ENCODE data around the gene ELMO1. TPM values are rescaled to one million over a fixed set of nuclear protein-coding genes. Genes with fewer than 3 reads are reported as not detected.

The ELMO1 gene
- total and polyA plus RNA-seq, 2 experiments from 2014 or later = 6.5 to 24.9 TPM

DNA sequence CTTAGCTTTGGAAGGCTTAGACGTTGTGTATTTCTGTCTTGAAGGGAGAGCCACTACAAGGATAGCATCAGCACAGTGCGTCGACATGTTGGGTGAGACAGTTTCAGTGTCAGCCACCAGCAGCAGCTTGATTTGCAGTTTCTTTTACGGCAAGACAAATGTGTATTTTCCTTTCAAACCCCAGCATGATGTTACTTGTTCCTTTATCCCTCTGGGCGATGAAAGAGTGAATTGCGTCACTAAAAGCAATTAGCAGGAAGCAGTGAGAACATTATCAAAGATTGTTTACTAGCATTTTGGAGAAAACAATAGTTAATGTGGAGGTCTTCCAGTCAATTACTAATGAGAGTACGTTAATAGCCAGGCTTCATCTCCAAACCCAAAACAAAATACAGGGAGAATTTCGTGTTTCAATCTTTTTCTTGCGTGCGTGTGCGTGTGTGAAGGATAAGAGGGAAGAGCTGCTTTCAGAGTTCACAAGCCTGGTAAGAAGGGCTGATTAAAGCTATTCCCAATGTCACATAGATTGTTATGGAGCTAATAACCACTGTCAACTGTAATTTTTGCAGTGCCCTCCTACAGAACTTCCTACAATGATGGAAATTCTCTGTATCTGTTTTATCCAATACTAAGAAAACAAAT, 567.3 kb downstream of the ELMO1 start:
- H3K27ac ChIP-seq (ENCODE audit: low read depth) = no peak overlapping the region
- no peaks in the 10 kb centered on the region for H3K27me3 ChIP-seq (ENCODE audit: insufficient read depth)
- Mint-ChIP-seq H3K4me1 (peaks cover 5% of the 10 kb centered on the region; the same call in 1 of the 3 replicates), H3K4me3 (no peak overlapping the region), H3K27ac (no peak overlapping the region), H3K9me3 (no peaks in the 10 kb centered on the region), H3K36me3 (ENCODE audit: low read depth) (no peaks in the 10 kb centered on the region), H3K27me3 (ENCODE audit: insufficient read depth, low read depth, poor library complexity) (peaks cover 3% of the 10 kb centered on the region)
- no peak for TF ChIP-seq STAT1 (IDR thresholded peaks at IDR 0.05; ENCODE audit: unreplicated experiment)
- TF ChIP-seq, protein P1, sequence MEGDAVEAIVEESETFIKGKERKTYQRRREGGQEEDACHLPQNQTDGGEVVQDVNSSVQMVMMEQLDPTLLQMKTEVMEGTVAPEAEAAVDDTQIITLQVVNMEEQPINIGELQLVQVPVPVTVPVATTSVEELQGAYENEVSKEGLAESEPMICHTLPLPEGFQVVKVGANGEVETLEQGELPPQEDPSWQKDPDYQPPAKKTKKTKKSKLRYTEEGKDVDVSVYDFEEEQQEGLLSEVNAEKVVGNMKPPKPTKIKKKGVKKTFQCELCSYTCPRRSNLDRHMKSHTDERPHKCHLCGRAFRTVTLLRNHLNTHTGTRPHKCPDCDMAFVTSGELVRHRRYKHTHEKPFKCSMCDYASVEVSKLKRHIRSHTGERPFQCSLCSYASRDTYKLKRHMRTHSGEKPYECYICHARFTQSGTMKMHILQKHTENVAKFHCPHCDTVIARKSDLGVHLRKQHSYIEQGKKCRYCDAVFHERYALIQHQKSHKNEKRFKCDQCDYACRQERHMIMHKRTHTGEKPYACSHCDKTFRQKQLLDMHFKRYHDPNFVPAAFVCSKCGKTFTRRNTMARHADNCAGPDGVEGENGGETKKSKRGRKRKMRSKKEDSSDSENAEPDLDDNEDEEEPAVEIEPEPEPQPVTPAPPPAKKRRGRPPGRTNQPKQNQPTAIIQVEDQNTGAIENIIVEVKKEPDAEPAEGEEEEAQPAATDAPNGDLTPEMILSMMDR (conservative IDR thresholded peaks at IDR 0.05; ENCODE audit: low read depth in 2 of 2) = no peak
- peaks cover 4% of the 10 kb centered on the region for H3K4me1 ChIP-seq (ENCODE audit: insufficient read depth)
- no peak overlapping the region for H2AFZ ChIP-seq
- no peak overlapping the region for H3K4me3 ChIP-seq
- no peaks in the 10 kb centered on the region; the same call in 1 of the 2 replicates for H3K9me2 ChIP-seq (ENCODE audit: insufficient read depth)
- no peaks in the 10 kb centered on the region for H3F3A ChIP-seq (replicated peaks; ENCODE audit: low read depth)
- no peak overlapping the region for H3K4me2 ChIP-seq
- H3K79me2 ChIP-seq (replicated peaks; ENCODE audit: insufficient read depth) = no peaks in the 10 kb centered on the region
- ATAC-seq (no peak), DNase-seq (ENCODE audit: low spot score) (no peak)
- no peaks in the 10 kb centered on the region for H4K20me1 ChIP-seq (replicated peaks; ENCODE audit: insufficient read depth)
- H3K36me3 ChIP-seq (ENCODE audit: insufficient read depth) = no peaks in the 10 kb centered on the region

DNA sequence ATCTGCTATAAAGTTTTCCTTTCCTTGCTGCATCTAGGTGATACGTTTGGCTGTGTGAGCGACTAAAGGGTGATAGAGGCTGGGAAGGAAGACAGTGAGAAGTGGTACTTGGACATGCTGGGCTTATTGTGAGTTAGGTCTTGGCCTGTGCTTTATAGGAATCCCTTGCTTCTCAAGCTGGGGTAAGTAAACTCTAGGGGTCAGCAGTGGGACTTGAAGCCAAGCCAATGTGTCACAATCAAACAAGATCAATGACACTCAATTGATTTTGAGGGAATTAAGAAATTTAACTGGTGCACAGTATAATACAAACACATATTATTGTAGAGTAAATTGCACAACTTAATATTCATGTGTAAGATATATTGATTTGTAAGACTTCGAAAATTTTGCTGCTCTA, 568.6 kb downstream of the ELMO1 start:
- no peaks in the 10 kb centered on the region for H4K20me1 ChIP-seq (replicated peaks; ENCODE audit: insufficient read depth)
- H3K79me2 ChIP-seq (replicated peaks; ENCODE audit: insufficient read depth) = no peaks in the 10 kb centered on the region
- H3F3A ChIP-seq (replicated peaks; ENCODE audit: low read depth) = no peaks in the 10 kb centered on the region
- H3K4me2 ChIP-seq = no peak overlapping the region
- H3K27me3 ChIP-seq (ENCODE audit: insufficient read depth) = no peaks in the 10 kb centered on the region
- Mint-ChIP-seq H3K4me3 (no peak overlapping the region), H3K27me3 (ENCODE audit: insufficient read depth, low read depth, poor library complexity) (peaks cover 3% of the 10 kb centered on the region), H3K27ac (no peak overlapping the region), H3K4me1 (peaks cover 15% of the 10 kb centered on the region), H3K36me3 (ENCODE audit: low read depth) (no peaks in the 10 kb centered on the region), H3K9me3 (no peaks in the 10 kb centered on the region)
- H3K4me1 ChIP-seq (ENCODE audit: insufficient read depth) = peaks cover 15% of the 10 kb centered on the region
- ATAC-seq (peak; percentile 45), DNase-seq (ENCODE audit: low spot score) (peak; percentile 48)
- H3K4me3 ChIP-seq = no peak overlapping the region
- TF ChIP-seq STAT1 (IDR thresholded peaks at IDR 0.05; ENCODE audit: unreplicated experiment) (no peak), POLR2AphosphoS5 (IDR thresholded peaks at IDR 0.05; ENCODE audit: low read depth) (no peak)
- TF ChIP-seq, protein P1 (conservative IDR thresholded peaks at IDR 0.05; ENCODE audit: low read depth in 2 of 2) = peak; percentile 29 to 58; a peak in 3 of 4 replicates
- H2AFZ ChIP-seq = no peak overlapping the region
- H3K27ac ChIP-seq (ENCODE audit: low read depth) = no peak overlapping the region
- H3K9me2 ChIP-seq (ENCODE audit: insufficient read depth) = no peaks in the 10 kb centered on the region; the same call in 1 of the 2 replicates
- H3K36me3 ChIP-seq (ENCODE audit: insufficient read depth) = no peaks in the 10 kb centered on the region

DNA sequence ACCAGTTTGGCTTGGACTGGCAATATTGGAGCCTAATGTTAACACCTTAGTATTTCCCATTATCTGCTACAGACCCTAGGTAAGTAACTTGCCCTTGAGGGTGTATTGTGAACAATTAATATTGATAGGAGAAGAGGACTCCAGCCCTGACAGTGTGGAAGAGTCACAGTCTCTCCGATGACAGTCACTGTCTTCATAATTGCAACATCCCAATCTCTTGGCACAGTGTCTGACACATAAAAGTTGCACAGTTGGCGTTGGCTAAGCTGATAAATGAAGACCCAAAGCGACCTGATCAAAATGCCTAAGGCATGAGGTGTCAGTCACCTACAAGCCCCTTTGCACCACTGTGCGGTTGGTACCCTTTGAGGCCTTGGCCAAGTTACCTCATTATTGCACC, 569.6 kb downstream of the ELMO1 start:
- H3K4me3 ChIP-seq = no peak overlapping the region
- H3K4me1 Mint-ChIP-seq = peaks cover 21% of the 10 kb centered on the region
- TF ChIP-seq, protein P2, sequence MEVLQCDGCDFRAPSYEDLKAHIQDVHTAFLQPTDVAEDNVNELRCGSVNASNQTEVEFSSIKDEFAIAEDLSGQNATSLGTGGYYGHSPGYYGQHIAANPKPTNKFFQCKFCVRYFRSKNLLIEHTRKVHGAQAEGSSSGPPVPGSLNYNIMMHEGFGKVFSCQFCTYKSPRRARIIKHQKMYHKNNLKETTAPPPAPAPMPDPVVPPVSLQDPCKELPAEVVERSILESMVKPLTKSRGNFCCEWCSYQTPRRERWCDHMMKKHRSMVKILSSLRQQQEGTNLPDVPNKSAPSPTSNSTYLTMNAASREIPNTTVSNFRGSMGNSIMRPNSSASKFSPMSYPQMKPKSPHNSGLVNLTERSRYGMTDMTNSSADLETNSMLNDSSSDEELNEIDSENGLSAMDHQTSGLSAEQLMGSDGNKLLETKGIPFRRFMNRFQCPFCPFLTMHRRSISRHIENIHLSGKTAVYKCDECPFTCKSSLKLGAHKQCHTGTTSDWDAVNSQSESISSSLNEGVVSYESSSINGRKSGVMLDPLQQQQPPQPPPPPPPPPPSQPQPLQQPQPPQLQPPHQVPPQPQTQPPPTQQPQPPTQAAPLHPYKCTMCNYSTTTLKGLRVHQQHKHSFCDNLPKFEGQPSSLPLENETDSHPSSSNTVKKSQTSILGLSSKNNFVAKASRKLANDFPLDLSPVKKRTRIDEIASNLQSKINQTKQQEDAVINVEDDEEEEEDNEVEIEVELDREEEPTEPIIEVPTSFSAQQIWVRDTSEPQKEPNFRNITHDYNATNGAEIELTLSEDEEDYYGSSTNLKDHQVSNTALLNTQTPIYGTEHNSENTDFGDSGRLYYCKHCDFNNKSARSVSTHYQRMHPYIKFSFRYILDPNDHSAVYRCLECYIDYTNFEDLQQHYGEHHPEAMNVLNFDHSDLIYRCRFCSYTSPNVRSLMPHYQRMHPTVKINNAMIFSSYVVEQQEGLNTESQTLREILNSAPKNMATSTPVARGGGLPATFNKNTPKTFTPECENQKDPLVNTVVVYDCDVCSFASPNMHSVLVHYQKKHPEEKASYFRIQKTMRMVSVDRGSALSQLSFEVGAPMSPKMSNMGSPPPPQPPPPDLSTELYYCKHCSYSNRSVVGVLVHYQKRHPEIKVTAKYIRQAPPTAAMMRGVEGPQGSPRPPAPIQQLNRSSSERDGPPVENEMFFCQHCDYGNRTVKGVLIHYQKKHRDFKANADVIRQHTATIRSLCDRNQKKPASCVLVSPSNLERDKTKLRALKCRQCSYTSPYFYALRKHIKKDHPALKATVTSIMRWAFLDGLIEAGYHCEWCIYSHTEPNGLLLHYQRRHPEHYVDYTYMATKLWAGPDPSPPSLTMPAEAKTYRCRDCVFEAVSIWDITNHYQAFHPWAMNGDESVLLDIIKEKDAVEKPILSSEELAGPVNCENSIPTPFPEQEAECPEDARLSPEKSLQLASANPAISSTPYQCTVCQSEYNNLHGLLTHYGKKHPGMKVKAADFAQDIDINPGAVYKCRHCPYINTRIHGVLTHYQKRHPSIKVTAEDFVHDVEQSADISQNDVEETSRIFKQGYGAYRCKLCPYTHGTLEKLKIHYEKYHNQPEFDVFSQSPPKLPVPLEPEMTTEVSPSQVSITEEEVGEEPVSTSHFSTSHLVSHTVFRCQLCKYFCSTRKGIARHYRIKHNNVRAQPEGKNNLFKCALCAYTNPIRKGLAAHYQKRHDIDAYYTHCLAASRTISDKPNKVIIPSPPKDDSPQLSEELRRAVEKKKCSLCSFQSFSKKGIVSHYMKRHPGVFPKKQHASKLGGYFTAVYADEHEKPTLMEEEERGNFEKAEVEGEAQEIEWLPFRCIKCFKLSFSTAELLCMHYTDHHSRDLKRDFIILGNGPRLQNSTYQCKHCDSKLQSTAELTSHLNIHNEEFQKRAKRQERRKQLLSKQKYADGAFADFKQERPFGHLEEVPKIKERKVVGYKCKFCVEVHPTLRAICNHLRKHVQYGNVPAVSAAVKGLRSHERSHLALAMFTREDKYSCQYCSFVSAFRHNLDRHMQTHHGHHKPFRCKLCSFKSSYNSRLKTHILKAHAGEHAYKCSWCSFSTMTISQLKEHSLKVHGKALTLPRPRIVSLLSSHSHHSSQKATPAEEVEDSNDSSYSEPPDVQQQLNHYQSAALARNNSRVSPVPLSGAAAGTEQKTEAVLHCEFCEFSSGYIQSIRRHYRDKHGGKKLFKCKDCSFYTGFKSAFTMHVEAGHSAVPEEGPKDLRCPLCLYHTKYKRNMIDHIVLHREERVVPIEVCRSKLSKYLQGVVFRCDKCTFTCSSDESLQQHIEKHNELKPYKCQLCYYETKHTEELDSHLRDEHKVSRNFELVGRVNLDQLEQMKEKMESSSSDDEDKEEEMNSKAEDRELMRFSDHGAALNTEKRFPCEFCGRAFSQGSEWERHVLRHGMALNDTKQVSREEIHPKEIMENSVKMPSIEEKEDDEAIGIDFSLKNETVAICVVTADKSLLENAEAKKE (CRISPR knock-in tag; IDR thresholded peaks at IDR 0.05) = no peak
- TF ChIP-seq CREB1 (CRISPR knock-in tag; IDR thresholded peaks at IDR 0.05; ENCODE audit: low read depth) = no peak

More for the DNA sequence above, 569.6 kb downstream of the ELMO1 start:
- H3K4me2 ChIP-seq = no peak overlapping the region
- H2AFZ ChIP-seq = no peak overlapping the region
- peaks cover 3% of the 10 kb centered on the region for H3K27me3 Mint-ChIP-seq (ENCODE audit: insufficient read depth, low read depth, poor library complexity)
- peaks cover 17% of the 10 kb centered on the region for H3K4me1 ChIP-seq (ENCODE audit: insufficient read depth)
- H3F3A ChIP-seq (replicated peaks; ENCODE audit: low read depth) = no peaks in the 10 kb centered on the region
- H4K20me1 ChIP-seq (replicated peaks; ENCODE audit: insufficient read depth) = no peaks in the 10 kb centered on the region
- H3K4me3 Mint-ChIP-seq = no peak overlapping the region
- no peaks in the 10 kb centered on the region for H3K27me3 ChIP-seq (ENCODE audit: insufficient read depth)
- no peak overlapping the region for H3K27ac Mint-ChIP-seq
- DNase-seq (ENCODE audit: low spot score) (no peak), ATAC-seq (no peak)
- H3K36me3 Mint-ChIP-seq (ENCODE audit: low read depth) = no peaks in the 10 kb centered on the region
- H3K27ac ChIP-seq (ENCODE audit: low read depth) = no peak overlapping the region
- H3K9me2 ChIP-seq (ENCODE audit: insufficient read depth) = no peaks in the 10 kb centered on the region; the same call in 1 of the 2 replicates
- H3K79me2 ChIP-seq (replicated peaks; ENCODE audit: insufficient read depth) = no peaks in the 10 kb centered on the region
- H3K9me3 Mint-ChIP-seq = no peaks in the 10 kb centered on the region
- no peaks in the 10 kb centered on the region for H3K36me3 ChIP-seq (ENCODE audit: insufficient read depth)

Data from GM23338 (cell line).